A673 (cell line): ENCODE data around the gene ATP5ME.

ENCODE experiments used
- EZH2 ChIP-seq: fragments of 200-600 bp; sonication (generic); IDR thresholded peaks from 2 replicates; pipeline ENCODE4 v1.6.1; 2017; ENCODE audit warnings: borderline replicate concordance, low read depth, mild to moderate bottlenecking, mixed read lengths, antibody characterized with exemption, low read length; ENCODE audit not compliant: poor library complexity, severe bottlenecking
- TF ChIP-seq, protein P1 (sequence below): fragments of 300-800, 200-600 bp; sonication (generic); conservative IDR thresholded peaks from 2 replicates; pipeline ENCODE4 v1.5.1; 2017; ENCODE audit warnings: low read depth, mild to moderate bottlenecking, antibody characterized with exemption, low read length, moderate library complexity, mixed read lengths

DNA sequence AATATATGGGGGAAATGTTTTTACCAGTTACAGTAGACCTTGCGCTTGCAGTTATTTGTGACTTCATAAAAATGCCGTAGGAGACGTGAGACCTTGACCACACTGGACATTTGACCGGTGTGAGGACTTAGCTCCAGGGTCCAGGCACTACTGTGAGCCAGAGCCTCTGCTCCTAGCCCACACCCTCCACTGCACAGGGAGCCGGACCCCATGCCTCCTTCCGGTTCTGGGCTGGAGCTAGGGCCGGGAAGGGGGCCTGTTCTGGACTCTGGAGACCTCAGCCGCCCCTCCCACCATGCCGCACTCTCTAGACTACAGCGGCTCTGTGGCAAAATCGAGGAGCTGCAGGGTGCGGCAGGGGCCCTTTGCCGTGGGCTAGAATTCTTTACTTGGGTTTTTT is 36.8 kb upstream of the ATP5ME start:
- TF ChIP-seq, protein P1, sequence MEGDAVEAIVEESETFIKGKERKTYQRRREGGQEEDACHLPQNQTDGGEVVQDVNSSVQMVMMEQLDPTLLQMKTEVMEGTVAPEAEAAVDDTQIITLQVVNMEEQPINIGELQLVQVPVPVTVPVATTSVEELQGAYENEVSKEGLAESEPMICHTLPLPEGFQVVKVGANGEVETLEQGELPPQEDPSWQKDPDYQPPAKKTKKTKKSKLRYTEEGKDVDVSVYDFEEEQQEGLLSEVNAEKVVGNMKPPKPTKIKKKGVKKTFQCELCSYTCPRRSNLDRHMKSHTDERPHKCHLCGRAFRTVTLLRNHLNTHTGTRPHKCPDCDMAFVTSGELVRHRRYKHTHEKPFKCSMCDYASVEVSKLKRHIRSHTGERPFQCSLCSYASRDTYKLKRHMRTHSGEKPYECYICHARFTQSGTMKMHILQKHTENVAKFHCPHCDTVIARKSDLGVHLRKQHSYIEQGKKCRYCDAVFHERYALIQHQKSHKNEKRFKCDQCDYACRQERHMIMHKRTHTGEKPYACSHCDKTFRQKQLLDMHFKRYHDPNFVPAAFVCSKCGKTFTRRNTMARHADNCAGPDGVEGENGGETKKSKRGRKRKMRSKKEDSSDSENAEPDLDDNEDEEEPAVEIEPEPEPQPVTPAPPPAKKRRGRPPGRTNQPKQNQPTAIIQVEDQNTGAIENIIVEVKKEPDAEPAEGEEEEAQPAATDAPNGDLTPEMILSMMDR = no peak
- TF ChIP-seq EZH2 = no peak
